H1 (cell line): ENCODE results near the gene TMEM63A. TPM values are rescaled to one million over a fixed set of nuclear protein-coding genes. Genes with fewer than 3 reads are reported as not detected.

Experiments used
- CTCF ChIA-PET: fragments of 300-600 bp; sonication (Branson Sonifier 250); formaldehyde crosslinking; loops from one replicate; lab custom pipeline; 2021; ENCODE audit not compliant: partially characterized antibody; lab: Charles Lee
- POLR2A ChIA-PET: fragments of 300-600 bp; sonication (Branson Sonifier 250); formaldehyde crosslinking; loops from one replicate; lab custom pipeline; 2021; ENCODE audit warnings: inconsistent platforms; ENCODE audit not compliant: partially characterized antibody; lab: Charles Lee
- DNase-seq, 2 experiments: peaks; one replicate each; pipeline versions ENCODE4 v3.0.0 to v3.0.0-alpha.2; 2010 to 2022; ENCODE audit warnings: low spot score in 2 of 2, low read depth in 1 of 2, mixed read lengths in 1 of 2
- FAIRE-seq: peaks from 2 replicates; lab custom pipeline; 2011; peaks lifted over from hg19 to GRCh38; lab: Jason Lieb, UNC
- H2AFZ ChIP-seq: 2 replicates; pipeline ENCODE4 v1.8.1; 2012; ENCODE audit warnings: low read length, inconsistent platforms
- H2AK5ac ChIP-seq: 2 replicates; pipeline ENCODE4 v1.6.1; 2013; ENCODE audit warnings: low read depth, low read length
- H2BK120ac ChIP-seq: replicated peaks from 2 replicates; pipeline ENCODE3; 2013; ENCODE audit warnings: low read depth, low read length, inconsistent platforms
- H2BK12ac ChIP-seq: 2 replicates; pipeline ENCODE4 v1.6.1; 2013; ENCODE audit warnings: low read depth, low read length
- H2BK15ac ChIP-seq: 2 replicates; pipeline ENCODE4 v1.6.1; 2013; ENCODE audit warnings: low read length
- H2BK20ac ChIP-seq: 2 replicates; pipeline ENCODE4 v1.6.1; 2013; ENCODE audit warnings: low read length
- H2BK5ac ChIP-seq: 2 replicates; pipeline ENCODE4 v1.6.1; 2013; ENCODE audit warnings: low read depth, low read length
- H3K14ac ChIP-seq: 2 replicates; pipeline ENCODE4 v1.6.1; 2013; ENCODE audit warnings: inconsistent platforms; ENCODE audit not compliant: insufficient read length
- H3K18ac ChIP-seq: 2 replicates; pipeline ENCODE4 v1.6.1; 2013; ENCODE audit warnings: low read length; ENCODE audit errors: extremely low read depth
- H3K23ac ChIP-seq: 2 replicates; pipeline ENCODE4 v1.6.1; 2013; ENCODE audit warnings: inconsistent platforms; ENCODE audit not compliant: insufficient read length
- H3K23me2 ChIP-seq: 2 replicates; pipeline ENCODE4 v1.6.1; 2013; ENCODE audit warnings: low read depth, low read length
- H3K27ac ChIP-seq: 2 replicates; pipeline ENCODE4 v1.6.1; 2011; ENCODE audit warnings: low read depth, low read length, inconsistent platforms
- H3K27me3 ChIP-seq, 4 experiments: replicated peaks in 1 of 4; 1 replicate in 1 of 4; 2 replicates in 3 of 4; pipeline versions ENCODE4 v1.6.1 to v1.8.1; 2011 to 2013; ENCODE audit warnings: low read length in 3 of 4, mild to moderate bottlenecking in 3 of 4, inconsistent platforms in 2 of 4, mixed read lengths in 2 of 4, moderate library complexity in 1 of 4; ENCODE audit not compliant: control insufficient read depth in 3 of 4, insufficient read depth in 3 of 4; ENCODE audit errors: extremely low read depth in 1 of 4
- H3K36me3 ChIP-seq, 4 experiments: 2 replicates each; pipeline versions ENCODE4 v1.6.1 to v1.8.1; 2011 to 2013; ENCODE audit warnings: mild to moderate bottlenecking in 4 of 4, low read length in 3 of 4, moderate library complexity in 2 of 4, control low read depth in 1 of 4, inconsistent platforms in 1 of 4; ENCODE audit not compliant: insufficient read depth in 4 of 4, control insufficient read depth in 2 of 4
- H3K4ac ChIP-seq: replicated peaks from 2 replicates; pipeline ENCODE3; 2013; ENCODE audit warnings: low read length, low read depth, mixed read lengths, inconsistent platforms; ENCODE audit not compliant: insufficient read length
- H3K4me1 ChIP-seq, 4 experiments: replicated peaks in 1 of 4; 1 replicate in 1 of 4; 2 replicates in 3 of 4; pipeline versions ENCODE4 v1.6.1 to v1.8.1; 2011 to 2013; ENCODE audit warnings: low read length in 3 of 4, inconsistent platforms in 2 of 4, mixed read lengths in 1 of 4; ENCODE audit not compliant: insufficient read depth in 4 of 4, control insufficient read depth in 3 of 4
- H3K4me2 ChIP-seq, 2 experiments: 2 replicates each; pipeline versions ENCODE4 v1.6.1 to v1.8.1; 2011 to 2013; ENCODE audit warnings: low read depth in 2 of 2, low read length in 2 of 2, control low read depth in 1 of 2, inconsistent platforms in 1 of 2, mild to moderate bottlenecking in 1 of 2; ENCODE audit not compliant: insufficient read depth in 1 of 2
- H3K4me3 ChIP-seq, 4 experiments: fragments of 200-600, 300-600 bp in 1 of 4; sonication (generic), shearing (Covaris generic), sonication (Bioruptor Twin) in 1 of 4; 2 replicates each; pipeline versions ENCODE4 v1.5.1 to v1.8.1; 2011 to 2016; ENCODE audit warnings: low read length in 4 of 4, low read depth in 3 of 4, control low read depth in 2 of 4, inconsistent platforms in 2 of 4, mild to moderate bottlenecking in 2 of 4, mixed read lengths in 1 of 4, moderate library complexity in 1 of 4; ENCODE audit not compliant: insufficient read depth in 2 of 4; ENCODE audit errors: extremely low read depth in 1 of 4
- H3K56ac ChIP-seq: replicated peaks from 2 replicates; pipeline ENCODE3; 2013; ENCODE audit warnings: low read depth, mild to moderate bottlenecking, mixed read lengths, low read length, inconsistent platforms; ENCODE audit not compliant: insufficient read length
- H3K79me1 ChIP-seq: 2 replicates; pipeline ENCODE4 v1.6.1; 2013; ENCODE audit warnings: low read depth, low read length, control low read depth
- H3K79me2 ChIP-seq, 2 experiments: 2 replicates each; pipeline versions ENCODE4 v1.6.1 to v1.8.1; 2012 to 2013; ENCODE audit warnings: low read length in 2 of 2, mild to moderate bottlenecking in 2 of 2, inconsistent platforms in 1 of 2; ENCODE audit not compliant: insufficient read depth in 2 of 2, control insufficient read depth in 1 of 2
- H3K9ac ChIP-seq, 4 experiments: replicated peaks in 1 of 4; 1 replicate in 1 of 4; 2 replicates in 3 of 4; pipeline versions ENCODE4 v1.6.1 to v1.8.1; 2011 to 2013; ENCODE audit warnings: low read depth in 3 of 4, low read length in 3 of 4, control low read depth in 2 of 4, mild to moderate bottlenecking in 2 of 4, moderate library complexity in 2 of 4, inconsistent platforms in 1 of 4; ENCODE audit errors: extremely low read depth in 1 of 4
- H3K9me3 ChIP-seq, 2 experiments: 2 replicates each; pipeline versions ENCODE4 v1.6.1 to v1.8.1; 2012 to 2013; ENCODE audit warnings: mild to moderate bottlenecking in 2 of 2, moderate library complexity in 2 of 2, control low read depth in 1 of 2, inconsistent platforms in 1 of 2, low read depth in 1 of 2, low read length in 1 of 2, mixed read lengths in 1 of 2; ENCODE audit not compliant: insufficient read depth in 2 of 2
- H4K20me1 ChIP-seq, 2 experiments: replicated peaks in 1 of 2; 2 replicates each; pipeline versions ENCODE3 to v1.8.1; 2011 to 2013; ENCODE audit warnings: inconsistent platforms in 2 of 2, low read length in 2 of 2, mild to moderate bottlenecking in 1 of 2; ENCODE audit not compliant: insufficient read depth in 2 of 2, control insufficient read depth in 1 of 2
- H4K5ac ChIP-seq: 2 replicates; pipeline ENCODE4 v1.6.1; 2013; ENCODE audit warnings: low read length, low read depth, mixed read lengths, inconsistent platforms; ENCODE audit not compliant: insufficient read length
- H4K8ac ChIP-seq: 2 replicates; pipeline ENCODE4 v1.8.0; 2013; ENCODE audit warnings: mild to moderate bottlenecking, moderate library complexity, low read length, inconsistent platforms; ENCODE audit not compliant: insufficient read depth; ENCODE audit errors: extremely low read depth
- H4K91ac ChIP-seq: replicated peaks from 2 replicates; pipeline ENCODE3; 2013; ENCODE audit warnings: low read length, mixed read lengths, inconsistent platforms; ENCODE audit not compliant: insufficient read length
- ATF2 ChIP-seq: IDR thresholded peaks from 2 replicates; pipeline ENCODE4 v1.6.1; 2012; ENCODE audit warnings: low read length, inconsistent platforms
- BRCA1 ChIP-seq: IDR thresholded peaks from 2 replicates; pipeline ENCODE4 v1.6.1; 2012; ENCODE audit warnings: low read depth, low read length, improper control_type of control experiment
- RXRA ChIP-seq: IDR thresholded peaks from 2 replicates; pipeline ENCODE4 v1.6.1; 2011; ENCODE audit warnings: low read depth, mild to moderate bottlenecking, low read length, moderate library complexity; ENCODE audit not compliant: insufficient read depth
- TBP ChIP-seq: IDR thresholded peaks from 2 replicates; pipeline ENCODE4 v1.6.1; 2011; ENCODE audit warnings: low read depth, low read length, improper control_type of control experiment
- ZNF274 ChIP-seq: IDR thresholded peaks from 2 replicates; pipeline ENCODE4 v1.7.0; 2012; ENCODE audit warnings: low read length, borderline replicate concordance; ENCODE audit errors: extremely low read depth
- WGBS, 2 experiments: shearing (Covaris generic) in 1 of 2; methylation state at CpG; one replicate each; pipeline versions ENCODE4 v1.1.6 to v1.1.7; 2013 to 2015; ENCODE audit warnings: low lambda C conversion rate in 2 of 2, mixed read lengths in 2 of 2, inconsistent platforms in 1 of 2, low coverage in 1 of 2, missing lambda C conversion rate in 1 of 2; ENCODE audit not compliant: insufficient replicate concordance in 2 of 2, insufficient coverage in 1 of 2, insufficient read length in 1 of 2; ENCODE audit errors: extremely low coverage in 1 of 2, missing lambda C conversion rate in 1 of 2; 5-methylcytosine and 5-hydroxymethylcytosine counted together
- polyA plus RNA-seq, 7 experiments: library from polyadenylated mRNA; depleted of rRNA in 3 of 7; stranded (reverse) in 5 of 7; unstranded in 2 of 7; fragments of >200 nt in 5 of 7; fragments of 200-250 nt in 2 of 7; gene quantifications; 1 replicate in 5 of 7; 2 replicates in 1 of 7; 4 replicates in 1 of 7; pipeline versions ENCODE4 v1.2.1 to v1.2.3, GENCODE V29; 2011 to 2013; ENCODE audit warnings: missing spikeins in 2 of 7, mixed read lengths in 2 of 7
- total RNA-seq: library from RNA; stranded (reverse); fragmentation: NEBNext Ultra II Directional; extraction: Animal tissue kit (Norgen Biotek cat#: 25700); gene quantifications from 2 replicates; pipeline ENCODE4 v1.2.1, GENCODE V29; 2021
- TF ChIP-seq, protein P1 (sequence below), 3 experiments: IDR thresholded peaks; 1 replicate in 2 of 3; 2 replicates in 1 of 3; pipeline versions ENCODE4 v1.5.1 to v1.6.1; 2011; ENCODE audit warnings: low read length in 3 of 3, mild to moderate bottlenecking in 3 of 3, inconsistent platforms in 2 of 3, low read depth in 1 of 3, moderate library complexity in 1 of 3; ENCODE audit not compliant: insufficient read depth in 1 of 3; ENCODE audit errors: control extremely low read depth in 1 of 3

The TMEM63A gene
- total and polyA plus RNA-seq, 2 of the 8 experiments (the other 6 are each of a cell fraction or from before 2014, with no cell fraction given), result 26.1 to 55.4 TPM

GRCh38 chr1:225848030-225848955, 33.9 kb downstream of the TMEM63A start:
- H3K36me3 ChIP-seq, result peaks cover 3 to 27% (median 7%) of the 10 kb centered on the region in 4 experiments; a peak in 6 of 8 replicates
- no peak for TF ChIP-seq RXRA
- no peak for TF ChIP-seq ATF2
- TF ChIP-seq TBP, result no peak
- TF ChIP-seq, protein P1, sequence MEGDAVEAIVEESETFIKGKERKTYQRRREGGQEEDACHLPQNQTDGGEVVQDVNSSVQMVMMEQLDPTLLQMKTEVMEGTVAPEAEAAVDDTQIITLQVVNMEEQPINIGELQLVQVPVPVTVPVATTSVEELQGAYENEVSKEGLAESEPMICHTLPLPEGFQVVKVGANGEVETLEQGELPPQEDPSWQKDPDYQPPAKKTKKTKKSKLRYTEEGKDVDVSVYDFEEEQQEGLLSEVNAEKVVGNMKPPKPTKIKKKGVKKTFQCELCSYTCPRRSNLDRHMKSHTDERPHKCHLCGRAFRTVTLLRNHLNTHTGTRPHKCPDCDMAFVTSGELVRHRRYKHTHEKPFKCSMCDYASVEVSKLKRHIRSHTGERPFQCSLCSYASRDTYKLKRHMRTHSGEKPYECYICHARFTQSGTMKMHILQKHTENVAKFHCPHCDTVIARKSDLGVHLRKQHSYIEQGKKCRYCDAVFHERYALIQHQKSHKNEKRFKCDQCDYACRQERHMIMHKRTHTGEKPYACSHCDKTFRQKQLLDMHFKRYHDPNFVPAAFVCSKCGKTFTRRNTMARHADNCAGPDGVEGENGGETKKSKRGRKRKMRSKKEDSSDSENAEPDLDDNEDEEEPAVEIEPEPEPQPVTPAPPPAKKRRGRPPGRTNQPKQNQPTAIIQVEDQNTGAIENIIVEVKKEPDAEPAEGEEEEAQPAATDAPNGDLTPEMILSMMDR (IDR thresholded peaks at IDR 0.05; ENCODE audit: control extremely low read depth in 1 of 3, insufficient read depth in 1 of 3, low read depth in 1 of 3, low read length in 3 of 3), result no peak
- TF ChIP-seq ZNF274, result no peak
- no peak for TF ChIP-seq BRCA1

More at GRCh38 chr1:225848030-225848955, 33.9 kb downstream of the TMEM63A start:
- Histone ChIP-seq H3K9ac (no peak overlapping the region), H2AFZ (no peak overlapping the region), H2BK20ac (no peak overlapping the region), H3K18ac (no peak overlapping the region), H4K5ac (no peak overlapping the region), H3K79me1 (no peaks in the 10 kb centered on the region; the same call in 1 of the 2 replicates), H3K23ac (no peak overlapping the region), H2BK12ac (no peak overlapping the region), H2BK120ac (no peak overlapping the region), H3K4me1 (peaks cover 0 to 8% (median 4%) of the 10 kb centered on the region in 4 experiments; a peak in 5 of 7 replicates), H3K23me2 (no peaks in the 10 kb centered on the region), H4K91ac (no peak overlapping the region), H4K8ac (peak overlapping the region; percentile 8; the same call in 1 of the 2 replicates), H3K9me3 (peaks cover 2 to 10% of the 10 kb centered on the region in 2 experiments; a peak in 3 of 4 replicates), H3K4me3 (no peak overlapping the region), H3K27me3 (no peaks in the 10 kb centered on the region; a peak in 1 of 7 replicates), H3K14ac (no peak overlapping the region), H3K4me2 (no peak overlapping the region), H3K79me2 (no peaks in the 10 kb centered on the region), H4K20me1 (peaks cover 4 to 8% of the 10 kb centered on the region in 2 experiments), H2BK5ac (no peak overlapping the region; the same call in 1 of the 2 replicates), H2BK15ac (no peak overlapping the region), H2AK5ac (no peak overlapping the region), H3K4ac (no peak overlapping the region), H3K27ac (no peak overlapping the region), H3K56ac (no peak overlapping the region)
- no peak for FAIRE-seq
- no peak for DNase-seq
- 92% methylated on average over 16 of the region's 16 CpGs; no CpG with 5 or more reads in 1 of the 2 experiments for WGBS, 2 experiments
- ChIA-PET CTCF (interaction anchor here (0.7 to 3.7 kb wide), 7 partner anchors 30 to 372 kb away, joined by 3 to 21 read pairs (median 3); no protein-coding TSS in a partner anchor), POLR2A (interaction anchor here (1.0 to 1.6 kb wide), 2 partner anchors 11 to 380 kb away, joined by 3 to 4 read pairs; no protein-coding TSS in a partner anchor)
